AG04450 (cell line): ENCODE data around the gene PRKAG2. TPM values are rescaled to one million over a fixed set of nuclear protein-coding genes. Genes with fewer than 3 reads are reported as not detected.

Experiments
- CTCF ChIA-PET: fragments of 300-600, 350-600 bp; formaldehyde crosslinking; extraction: SDS; loops from one replicate; lab custom pipeline; 2022; ENCODE audit warnings: antibody characterized with exemption, inconsistent platforms; lab: Charles Lee
- POLR2A ChIA-PET: fragments of 350-600 bp; formaldehyde crosslinking; extraction: SDS; loops from one replicate; lab custom pipeline; 2021; ENCODE audit warnings: antibody characterized with exemption, inconsistent platforms; lab: Yijun Ruan, JAX
- DNase-seq: peaks from one replicate; pipeline ENCODE4 v3.0.0-alpha.2; 2011; ENCODE audit warnings: low read depth, low spot score
- H3K27ac ChIP-seq: one replicate; pipeline ENCODE4 v1.5.1; 2012; ENCODE audit warnings: low read depth, low read length, control low read depth
- H3K27me3 ChIP-seq: one replicate; pipeline ENCODE4 v1.6.0; 2012; ENCODE audit warnings: low read length; ENCODE audit not compliant: control insufficient read depth, insufficient read depth
- H3K4me3 ChIP-seq: 2 replicates; pipeline ENCODE4 v1.5.1; 2011; ENCODE audit warnings: mild to moderate bottlenecking, low read depth, low read length, control low read depth
- H3K9me3 ChIP-seq: 2 replicates; pipeline ENCODE4 v1.5.1; 2012; ENCODE audit warnings: low read length; ENCODE audit not compliant: control insufficient read depth, insufficient read depth
- CTCF ChIP-seq: IDR thresholded peaks from 2 replicates; pipeline ENCODE4 v1.5.1; 2011; ENCODE audit warnings: low read depth, low read length, control low read depth, inconsistent platforms
- polyA plus RNA-seq: library from polyadenylated mRNA; depleted of rRNA; stranded (reverse); fragments of >200 nt; gene quantifications from 2 replicates; pipeline ENCODE4 v1.2.3, GENCODE V29; 2011

Gene PRKAG2
- polyA plus RNA-seq, 1 experiment: 45.0 TPM

DNA sequence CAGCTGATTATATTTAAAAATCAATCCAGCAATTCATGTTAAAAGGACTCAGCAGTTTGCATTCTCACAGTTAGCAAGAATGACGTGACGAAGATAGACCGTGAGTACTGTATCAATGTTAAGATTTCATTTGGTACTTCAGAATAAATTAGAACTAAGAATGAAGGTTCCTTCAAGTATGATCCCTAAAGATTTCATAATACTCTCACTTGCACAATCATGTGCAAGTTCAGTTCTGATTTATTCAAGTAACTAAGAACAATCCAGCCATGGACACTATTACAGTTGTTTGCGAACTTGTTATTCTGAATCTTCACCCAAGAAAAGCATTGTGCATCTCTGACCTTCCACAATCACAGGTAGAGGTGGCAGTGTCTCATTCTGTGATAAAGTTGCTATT, 365.0 kb downstream of the PRKAG2 start:
- Histone ChIP-seq H3K27ac (no peak overlapping the region), H3K27me3 (no peaks in the 10 kb centered on the region), H3K9me3 (no peaks in the 10 kb centered on the region), H3K4me3 (no peak overlapping the region)
- no peak for TF ChIP-seq CTCF
- DNase-seq: no peak
- POLR2A ChIA-PET: no interaction called here
- CTCF ChIA-PET: no interaction called here

- H3K27me3 ChIP-seq: no peaks in the 10 kb centered on the region
- ChIA-PET POLR2A (no interaction called here), CTCF (interaction anchor here (1.0 kb wide), 1 partner anchor 62 kb away, joined by 3 read pairs; no protein-coding TSS in a partner anchor)
- TF ChIP-seq CTCF: no peak
- H3K4me3 ChIP-seq: no peak overlapping the region
- H3K9me3 ChIP-seq: no peaks in the 10 kb centered on the region
- no peak for DNase-seq
- no peak overlapping the region for H3K27ac ChIP-seq
These were observed 365.6 kb downstream of the PRKAG2 start for GRCh38 chr7:151511270-151511669.

DNA sequence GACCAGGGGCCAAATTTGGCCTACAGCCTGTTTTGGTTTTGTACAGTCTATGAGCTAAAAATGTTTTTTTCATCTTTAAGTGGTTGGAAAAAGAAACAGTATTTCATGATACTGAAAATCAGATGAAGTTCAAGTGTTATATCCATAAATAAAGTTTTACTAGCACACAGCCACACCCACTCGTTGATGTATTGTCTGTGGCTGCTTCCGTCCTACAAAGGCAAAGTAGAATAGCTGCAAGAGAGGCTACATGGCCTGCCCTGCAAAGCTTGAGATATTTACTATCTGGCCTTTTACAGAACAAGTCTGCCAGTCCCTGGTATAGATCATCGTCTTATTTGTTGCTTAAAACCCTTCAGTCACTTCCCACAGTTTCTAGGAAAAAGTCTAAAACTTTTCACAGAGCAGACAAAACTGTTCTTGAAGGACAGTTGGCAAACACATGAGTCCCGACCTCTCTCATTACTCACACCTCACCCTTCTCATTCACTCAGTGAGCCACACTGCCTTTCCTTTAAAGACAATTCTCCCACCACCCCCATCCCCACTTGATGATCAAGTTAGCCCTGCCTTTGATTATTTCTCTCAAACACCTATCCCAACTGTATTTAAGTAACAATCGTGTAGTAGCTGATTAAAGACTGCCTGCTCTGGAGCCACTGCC, 367.1 kb downstream of the PRKAG2 start:
- ChIA-PET CTCF (interaction anchor here (1.0 to 1.2 kb wide), 2 partner anchors 8 to 194 kb away, joined by 3 to 4 read pairs; no protein-coding TSS in a partner anchor), POLR2A (no interaction called here)
- TF ChIP-seq CTCF: no peak
- Histone ChIP-seq H3K9me3 (no peaks in the 10 kb centered on the region), H3K27ac (no peak overlapping the region), H3K27me3 (no peaks in the 10 kb centered on the region), H3K4me3 (no peak overlapping the region)
- no peak for DNase-seq

GRCh38 chr7:151508991-151509390, 367.9 kb downstream of the PRKAG2 start:
- Histone ChIP-seq H3K27ac (no peak overlapping the region), H3K9me3 (no peaks in the 10 kb centered on the region), H3K4me3 (no peak overlapping the region), H3K27me3 (no peaks in the 10 kb centered on the region)
- ChIA-PET CTCF (interaction anchor here (0.7 to 1.2 kb wide), 3 partner anchors 9 to 194 kb away, joined by 3 to 6 read pairs (median 4); no protein-coding TSS in a partner anchor), POLR2A (interaction anchor here (1.4 kb wide), 1 partner anchor 11 kb away, joined by 3 read pairs; the partner anchor contains the start of gene RHEB)
- TF ChIP-seq CTCF: no peak
- no peak for DNase-seq

GRCh38 chr7:151507806-151508205, 369.1 kb downstream of the PRKAG2 start:
- POLR2A ChIA-PET: interaction anchor here (1.4 kb wide), 1 partner anchor 12 kb away, joined by 3 read pairs; the partner anchor contains the start of gene RHEB
- CTCF ChIA-PET: interaction anchor here (0.9 to 1.0 kb wide), 2 partner anchors 10 to 13 kb away, joined by 3 read pairs; no protein-coding TSS in a partner anchor
- Histone ChIP-seq H3K27ac (no peak overlapping the region), H3K27me3 (no peaks in the 10 kb centered on the region), H3K4me3 (no peak overlapping the region), H3K9me3 (no peaks in the 10 kb centered on the region)
- TF ChIP-seq CTCF: no peak
- DNase-seq: no peak
